HL-60 (cell line): ENCODE data around the gene DYNC1I2.
A peak's percentile ranks its signal among the peaks of the same experiment; 100 is the strongest.

ENCODE experiments used
- DNase-seq, 2 experiments: peaks; one replicate each; pipeline ENCODE4 v3.0.0-alpha.2; 2010 to 2020; ENCODE audit warnings: low read depth in 1 of 2, low spot score in 1 of 2
- H3K27ac ChIP-seq: fragments of 250-450 bp; sonication (Bioruptor Pico); replicated peaks from 2 replicates; pipeline ENCODE4 v1.5.1; 2020; ENCODE audit warnings: mild to moderate bottlenecking, moderate library complexity
- H3K27me3 ChIP-seq: fragments of 250-450 bp; sonication (Bioruptor Pico); 2 replicates; pipeline ENCODE4 v1.5.1; 2021; ENCODE audit warnings: mild to moderate bottlenecking, moderate library complexity; ENCODE audit not compliant: insufficient read depth, poor library complexity, severe bottlenecking
- H3K4me3 ChIP-seq: replicated peaks from 2 replicates; pipeline ENCODE4 v1.5.1; 2011; ENCODE audit warnings: mild to moderate bottlenecking, control low read depth, low read length; ENCODE audit not compliant: insufficient read depth
- GABPA ChIP-seq: IDR thresholded peaks from 2 replicates; pipeline ENCODE4 v1.6.1; 2012; ENCODE audit warnings: low read depth
- POLR2AphosphoS5 ChIP-seq: IDR thresholded peaks from 2 replicates; pipeline ENCODE4 v1.6.1; 2012; ENCODE audit warnings: low read depth
- SPI1 ChIP-seq: IDR thresholded peaks from 2 replicates; pipeline ENCODE4 v1.6.1; 2012; ENCODE audit warnings: low read depth, mild to moderate bottlenecking, borderline replicate concordance
- TF ChIP-seq, protein P1 (sequence below): IDR thresholded peaks from 2 replicates; pipeline ENCODE4 v1.6.1; 2012; ENCODE audit warnings: low read depth; ENCODE audit not compliant: insufficient replicate concordance
- TF ChIP-seq, protein P2 (sequence below): IDR thresholded peaks from one replicate; pipeline ENCODE4 v1.5.1; 2011; ENCODE audit warnings: low read length, control low read depth, inconsistent platforms; ENCODE audit not compliant: insufficient read depth

DYNC1I2 gene

DNA sequence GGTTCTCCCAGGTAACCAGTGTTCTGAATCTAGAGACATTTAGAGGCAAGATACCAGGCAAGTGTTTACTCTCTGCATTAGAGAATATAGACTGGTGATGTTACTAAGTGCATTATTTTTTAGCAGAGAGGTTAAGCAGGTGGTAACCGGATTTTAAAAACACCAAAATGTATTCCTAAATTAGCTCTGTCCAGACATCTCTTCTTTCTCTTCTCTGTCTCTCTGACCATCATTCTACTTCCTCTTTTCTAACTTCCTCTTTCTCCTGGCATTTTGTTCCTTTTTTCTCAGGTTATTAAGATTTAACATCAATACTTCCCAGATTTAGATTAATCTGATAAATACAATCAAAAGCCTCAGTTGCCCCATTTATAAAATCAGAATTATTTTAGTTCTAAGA lies 31.7 kb upstream of the DYNC1I2 start:
- TF ChIP-seq, protein P1, sequence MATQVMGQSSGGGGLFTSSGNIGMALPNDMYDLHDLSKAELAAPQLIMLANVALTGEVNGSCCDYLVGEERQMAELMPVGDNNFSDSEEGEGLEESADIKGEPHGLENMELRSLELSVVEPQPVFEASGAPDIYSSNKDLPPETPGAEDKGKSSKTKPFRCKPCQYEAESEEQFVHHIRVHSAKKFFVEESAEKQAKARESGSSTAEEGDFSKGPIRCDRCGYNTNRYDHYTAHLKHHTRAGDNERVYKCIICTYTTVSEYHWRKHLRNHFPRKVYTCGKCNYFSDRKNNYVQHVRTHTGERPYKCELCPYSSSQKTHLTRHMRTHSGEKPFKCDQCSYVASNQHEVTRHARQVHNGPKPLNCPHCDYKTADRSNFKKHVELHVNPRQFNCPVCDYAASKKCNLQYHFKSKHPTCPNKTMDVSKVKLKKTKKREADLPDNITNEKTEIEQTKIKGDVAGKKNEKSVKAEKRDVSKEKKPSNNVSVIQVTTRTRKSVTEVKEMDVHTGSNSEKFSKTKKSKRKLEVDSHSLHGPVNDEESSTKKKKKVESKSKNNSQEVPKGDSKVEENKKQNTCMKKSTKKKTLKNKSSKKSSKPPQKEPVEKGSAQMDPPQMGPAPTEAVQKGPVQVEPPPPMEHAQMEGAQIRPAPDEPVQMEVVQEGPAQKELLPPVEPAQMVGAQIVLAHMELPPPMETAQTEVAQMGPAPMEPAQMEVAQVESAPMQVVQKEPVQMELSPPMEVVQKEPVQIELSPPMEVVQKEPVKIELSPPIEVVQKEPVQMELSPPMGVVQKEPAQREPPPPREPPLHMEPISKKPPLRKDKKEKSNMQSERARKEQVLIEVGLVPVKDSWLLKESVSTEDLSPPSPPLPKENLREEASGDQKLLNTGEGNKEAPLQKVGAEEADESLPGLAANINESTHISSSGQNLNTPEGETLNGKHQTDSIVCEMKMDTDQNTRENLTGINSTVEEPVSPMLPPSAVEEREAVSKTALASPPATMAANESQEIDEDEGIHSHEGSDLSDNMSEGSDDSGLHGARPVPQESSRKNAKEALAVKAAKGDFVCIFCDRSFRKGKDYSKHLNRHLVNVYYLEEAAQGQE: no peak
- peak; percentile 83 for TF ChIP-seq SPI1
- no peak for DNase-seq
- Histone ChIP-seq H3K27ac (peak overlapping the region; percentile 22; the same call in 1 of the 2 replicates), H3K4me3 (no peak overlapping the region), H3K27me3 (no peaks in the 10 kb centered on the region)

DNA sequence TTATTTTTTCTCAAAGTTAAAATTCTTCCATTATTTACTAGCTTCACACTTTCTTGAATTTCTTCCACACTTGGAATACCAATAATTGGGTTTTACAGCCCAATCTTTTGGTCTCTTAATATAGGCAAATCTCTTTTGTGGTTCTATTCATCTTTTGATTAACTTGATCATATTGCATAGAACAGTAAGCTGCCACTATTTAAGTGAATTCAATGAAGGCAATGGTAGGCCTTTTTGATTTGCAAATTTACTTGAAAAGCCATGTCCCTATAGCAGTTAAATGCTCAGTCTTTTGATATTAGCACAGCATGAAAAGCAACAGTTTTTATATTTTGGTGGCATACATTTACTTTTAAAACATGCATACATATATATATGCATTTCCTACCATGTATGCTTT lies 20.2 kb upstream of the DYNC1I2 start:
- Histone ChIP-seq H3K27ac (no peak overlapping the region), H3K27me3 (no peaks in the 10 kb centered on the region), H3K4me3 (no peak overlapping the region)
- no peak for DNase-seq
- TF ChIP-seq, protein P1: no peak
- TF ChIP-seq SPI1 (no peak), GABPA (no peak), POLR2AphosphoS5 (no peak)
- TF ChIP-seq, protein P2, sequence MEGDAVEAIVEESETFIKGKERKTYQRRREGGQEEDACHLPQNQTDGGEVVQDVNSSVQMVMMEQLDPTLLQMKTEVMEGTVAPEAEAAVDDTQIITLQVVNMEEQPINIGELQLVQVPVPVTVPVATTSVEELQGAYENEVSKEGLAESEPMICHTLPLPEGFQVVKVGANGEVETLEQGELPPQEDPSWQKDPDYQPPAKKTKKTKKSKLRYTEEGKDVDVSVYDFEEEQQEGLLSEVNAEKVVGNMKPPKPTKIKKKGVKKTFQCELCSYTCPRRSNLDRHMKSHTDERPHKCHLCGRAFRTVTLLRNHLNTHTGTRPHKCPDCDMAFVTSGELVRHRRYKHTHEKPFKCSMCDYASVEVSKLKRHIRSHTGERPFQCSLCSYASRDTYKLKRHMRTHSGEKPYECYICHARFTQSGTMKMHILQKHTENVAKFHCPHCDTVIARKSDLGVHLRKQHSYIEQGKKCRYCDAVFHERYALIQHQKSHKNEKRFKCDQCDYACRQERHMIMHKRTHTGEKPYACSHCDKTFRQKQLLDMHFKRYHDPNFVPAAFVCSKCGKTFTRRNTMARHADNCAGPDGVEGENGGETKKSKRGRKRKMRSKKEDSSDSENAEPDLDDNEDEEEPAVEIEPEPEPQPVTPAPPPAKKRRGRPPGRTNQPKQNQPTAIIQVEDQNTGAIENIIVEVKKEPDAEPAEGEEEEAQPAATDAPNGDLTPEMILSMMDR: no peak

DNA sequence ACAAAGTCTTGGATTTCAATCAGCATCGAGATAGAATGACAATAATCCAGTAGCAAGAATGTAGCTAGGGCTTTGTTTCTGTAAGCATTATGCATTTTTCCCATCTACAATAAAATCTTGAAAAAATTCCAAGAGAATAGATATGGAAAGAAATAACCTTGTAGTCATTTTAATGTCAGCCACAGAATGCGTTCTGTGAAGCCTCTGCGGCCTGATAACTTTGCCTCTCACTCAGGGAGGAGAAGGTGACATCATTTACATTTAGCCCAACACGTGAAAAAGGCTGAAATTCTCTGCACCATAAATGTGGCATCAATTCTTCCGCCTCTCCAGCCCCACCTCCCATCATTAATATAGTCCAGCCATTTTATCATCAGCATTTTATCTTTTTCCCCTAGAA lies 19.1 kb upstream of the DYNC1I2 start:
- DNase-seq: no peak
- H3K4me3 ChIP-seq: no peak overlapping the region
- no peaks in the 10 kb centered on the region for H3K27me3 ChIP-seq
- no peak overlapping the region for H3K27ac ChIP-seq
- TF ChIP-seq POLR2AphosphoS5 (no peak), SPI1 (no peak), GABPA (no peak)
- TF ChIP-seq, protein P2: no peak
- TF ChIP-seq, protein P1: no peak

DNA sequence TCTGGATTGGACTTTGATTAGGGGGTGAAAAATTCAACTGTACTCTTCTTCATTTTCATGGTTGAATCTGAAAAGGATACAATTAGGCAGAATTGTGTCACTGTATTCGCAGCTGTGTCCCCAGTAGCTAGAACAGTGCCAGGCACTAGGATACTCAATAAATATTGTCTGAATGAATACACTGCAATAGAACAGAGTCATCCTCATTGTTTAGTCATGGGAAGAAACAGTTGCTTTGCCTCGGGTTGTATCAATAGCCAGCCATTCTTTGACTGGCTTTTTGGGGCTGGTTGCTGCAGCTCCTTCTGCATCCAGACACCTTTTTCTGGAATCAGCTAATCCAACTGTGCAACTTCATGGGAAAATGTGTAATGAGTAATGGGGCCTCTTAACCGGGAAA lies 18.1 kb upstream of the DYNC1I2 start:
- DNase-seq: no peak
- no peak overlapping the region for H3K4me3 ChIP-seq
- TF ChIP-seq POLR2AphosphoS5 (no peak), SPI1 (no peak), GABPA (no peak)
- TF ChIP-seq, protein P1: no peak
- TF ChIP-seq, protein P2: no peak
- H3K27ac ChIP-seq: no peak overlapping the region
- H3K27me3 ChIP-seq: no peaks in the 10 kb centered on the region
